Measurements from ENCODE around the gene POFUT1. TPM values are rescaled to one million over a fixed set of nuclear protein-coding genes. Genes with fewer than 3 reads are reported as not detected.
A peak's percentile ranks its signal among the peaks of the same experiment; 100 is the strongest.
"Not testable (repeated sequence)": the region's sequence is repeated elsewhere in the genome, so short reads cannot be mapped to it uniquely, and the experiment has no call there.

Gene POFUT1
- total RNA-seq, 1 experiment from 2014 or later = 41.9 TPM

DNA sequence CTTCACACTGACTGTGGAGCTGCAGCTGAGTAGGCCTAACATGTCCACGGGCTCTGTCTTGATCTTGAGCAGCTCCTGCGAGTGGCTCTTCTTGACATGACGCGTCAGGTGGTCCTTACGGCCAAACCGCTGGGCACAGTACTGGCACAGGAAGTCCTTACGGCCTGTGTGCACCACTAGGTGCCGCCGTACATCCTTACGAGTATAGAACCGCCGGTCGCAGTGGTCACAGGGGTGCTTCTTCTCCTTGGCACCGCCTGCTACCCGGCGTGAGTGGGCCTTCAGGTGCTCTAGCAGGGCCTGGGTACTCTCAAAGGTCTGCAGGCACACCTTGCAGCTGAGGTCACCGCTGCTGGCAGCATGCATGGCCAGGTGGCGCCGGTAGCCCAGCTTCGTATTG, 10.5 kb upstream of the POFUT1 start:
- intact Hi-C loops (cut with micrococcal nuclease); H3K9me3 ChIP-seq (ENCODE audit: low read length); H3K4me1 ChIP-seq (ENCODE audit: insufficient read depth, low read length); CTCF ChIA-PET; H4K20me1 ChIP-seq (ENCODE audit: low read length); DNase-seq; H3K4me3 ChIP-seq (ENCODE audit: low read length); H3K27me3 ChIP-seq (ENCODE audit: low read length); H2AFZ ChIP-seq (ENCODE audit: low read length); H3K27ac ChIP-seq (ENCODE audit: low read length); BruUV-seq (replicated peaks); H3K4me2 ChIP-seq (ENCODE audit: low read length); H3K9me2 ChIP-seq (replicated peaks; ENCODE audit: low read length); ATAC-seq; H3F3A ChIP-seq (ENCODE audit: low read length, unreplicated experiment); H3K9ac ChIP-seq (ENCODE audit: low read length); POLR2A ChIA-PET (ENCODE audit: unreplicated experiment): not testable (repeated sequence)
- Histone ChIP-seq H3K36me3 (ENCODE audit: low read depth, low read length) (peaks cover 45% of the 10 kb centered on the region), H3K79me2 (ENCODE audit: low read length) (peaks cover 23% of the 10 kb centered on the region)
- TF ChIP-seq, protein P1, sequence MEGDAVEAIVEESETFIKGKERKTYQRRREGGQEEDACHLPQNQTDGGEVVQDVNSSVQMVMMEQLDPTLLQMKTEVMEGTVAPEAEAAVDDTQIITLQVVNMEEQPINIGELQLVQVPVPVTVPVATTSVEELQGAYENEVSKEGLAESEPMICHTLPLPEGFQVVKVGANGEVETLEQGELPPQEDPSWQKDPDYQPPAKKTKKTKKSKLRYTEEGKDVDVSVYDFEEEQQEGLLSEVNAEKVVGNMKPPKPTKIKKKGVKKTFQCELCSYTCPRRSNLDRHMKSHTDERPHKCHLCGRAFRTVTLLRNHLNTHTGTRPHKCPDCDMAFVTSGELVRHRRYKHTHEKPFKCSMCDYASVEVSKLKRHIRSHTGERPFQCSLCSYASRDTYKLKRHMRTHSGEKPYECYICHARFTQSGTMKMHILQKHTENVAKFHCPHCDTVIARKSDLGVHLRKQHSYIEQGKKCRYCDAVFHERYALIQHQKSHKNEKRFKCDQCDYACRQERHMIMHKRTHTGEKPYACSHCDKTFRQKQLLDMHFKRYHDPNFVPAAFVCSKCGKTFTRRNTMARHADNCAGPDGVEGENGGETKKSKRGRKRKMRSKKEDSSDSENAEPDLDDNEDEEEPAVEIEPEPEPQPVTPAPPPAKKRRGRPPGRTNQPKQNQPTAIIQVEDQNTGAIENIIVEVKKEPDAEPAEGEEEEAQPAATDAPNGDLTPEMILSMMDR (conservative IDR thresholded peaks at IDR 0.05; ENCODE audit: low read depth, low read length) = peak; percentile 33; the same call in 1 of the 2 replicates

DNA sequence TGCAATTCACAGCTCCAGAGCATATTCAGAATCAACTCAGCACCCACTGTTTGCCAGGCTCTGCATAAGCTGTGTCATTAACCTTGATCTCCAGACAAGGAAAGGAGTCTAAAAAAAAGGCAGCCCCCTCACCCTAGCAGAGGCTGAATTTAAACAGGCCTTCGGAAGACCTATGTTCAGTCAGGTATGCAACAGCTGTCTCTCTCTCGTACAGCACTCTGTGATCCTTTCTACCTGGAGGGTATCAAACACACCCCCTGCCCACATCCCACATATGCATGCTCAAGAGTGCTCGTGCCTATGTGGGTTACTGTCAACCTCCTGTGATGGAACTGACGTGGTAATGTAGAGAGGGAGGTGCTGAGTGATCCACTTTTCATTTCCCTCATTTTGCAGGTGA, 8.7 kb upstream of the POFUT1 start:
- Histone ChIP-seq H3F3A (ENCODE audit: low read length, unreplicated experiment) (no peaks in the 10 kb centered on the region), H3K4me1 (ENCODE audit: insufficient read depth, low read length) (0 out of 2 replicates have a peak, but pooled peaks cover 2% of the 10 kb centered on the region), H3K9me3 (ENCODE audit: low read length) (no peaks in the 10 kb centered on the region), H4K20me1 (ENCODE audit: low read length) (peaks cover 3% of the 10 kb centered on the region; the same call in 1 of the 2 replicates), H3K79me2 (ENCODE audit: low read length) (peaks cover 42% of the 10 kb centered on the region), H3K4me3 (ENCODE audit: low read length) (no peak overlapping the region), H3K4me2 (ENCODE audit: low read length) (no peak overlapping the region), H3K9ac (ENCODE audit: low read length) (no peak overlapping the region), H3K27ac (ENCODE audit: low read length) (no peak overlapping the region), H3K27me3 (ENCODE audit: low read length) (no peaks in the 10 kb centered on the region), H3K36me3 (ENCODE audit: low read depth, low read length) (peaks cover 45% of the 10 kb centered on the region), H2AFZ (ENCODE audit: low read length) (no peak overlapping the region), H3K9me2 (replicated peaks; ENCODE audit: low read length) (no peaks in the 10 kb centered on the region)
- no peak for TF ChIP-seq EZH2 (IDR thresholded peaks at IDR 0.05; ENCODE audit: low read length, unreplicated experiment)
- DNase-seq (no peak), ATAC-seq (no peak)
- BruUV-seq (replicated peaks) = no TSS peak
- intact Hi-C loops (cut with micrococcal nuclease) = no loop called here
- POLR2A ChIA-PET (ENCODE audit: unreplicated experiment) = no interaction called here
- CTCF ChIA-PET = no interaction called here

DNA sequence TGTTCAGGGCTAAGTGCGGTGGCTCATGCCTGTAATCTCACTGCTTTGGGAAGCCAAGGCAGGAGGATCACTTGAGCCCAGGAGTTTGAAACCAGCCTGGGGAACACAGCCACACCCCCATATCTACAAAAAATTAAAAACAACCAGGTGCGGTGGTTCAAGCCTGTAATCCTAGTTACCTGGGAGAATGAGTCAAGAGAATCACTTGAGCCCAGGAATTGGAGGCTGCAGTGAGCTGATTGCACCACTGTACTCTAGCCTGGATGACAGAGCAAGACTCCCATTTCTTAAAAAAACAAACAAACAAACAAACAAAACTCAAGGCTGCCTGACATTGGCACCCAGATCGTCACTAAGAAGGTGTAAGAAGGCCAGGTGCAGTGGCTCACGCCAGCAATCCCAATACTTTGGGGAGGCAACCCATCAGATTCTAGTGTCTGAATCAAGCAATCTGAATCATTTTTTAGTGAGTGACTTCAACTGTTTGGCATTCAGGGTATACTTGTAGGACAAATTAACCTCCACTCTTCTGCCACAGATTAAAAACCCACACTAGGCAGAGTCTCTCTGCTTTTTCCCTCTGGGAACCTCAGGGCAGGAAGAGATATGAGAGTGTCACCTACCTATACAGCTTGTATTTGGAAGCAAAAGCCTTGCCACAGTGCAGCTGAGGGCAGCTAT, 6.2 kb upstream of the POFUT1 start:
- TF ChIP-seq EZH2phosphoT487 (IDR thresholded peaks at IDR 0.05; ENCODE audit: borderline replicate concordance, low read length) (no peak), EZH2 (IDR thresholded peaks at IDR 0.05; ENCODE audit: low read length, unreplicated experiment) (no peak)
- TF ChIP-seq, protein P1 (conservative IDR thresholded peaks at IDR 0.05; ENCODE audit: low read depth, low read length) = no peak
- H3K9me3 ChIP-seq (ENCODE audit: low read length) = no peaks in the 10 kb centered on the region
- no peaks in the 10 kb centered on the region for H3K9me2 ChIP-seq (replicated peaks; ENCODE audit: low read length)
- CTCF ChIA-PET = no interaction called here
- no peaks in the 10 kb centered on the region for H3K27me3 ChIP-seq (ENCODE audit: low read length)
- H3K4me2 ChIP-seq (ENCODE audit: low read length) = no peak overlapping the region
- H3K4me1 ChIP-seq (ENCODE audit: insufficient read depth, low read length) = peaks cover 26% of the 10 kb centered on the region
- intact Hi-C loops (cut with micrococcal nuclease) = loop anchor here (10.0 kb wide), 1 partner anchor 153 kb away; the partner anchor contains the start of gene ASXL1
- no peak overlapping the region for H2AFZ ChIP-seq (ENCODE audit: low read length)
- ATAC-seq (no peak), DNase-seq (no peak)
- H3K9ac ChIP-seq (ENCODE audit: low read length) = no peak overlapping the region
- H3K4me3 ChIP-seq (ENCODE audit: low read length) = no peak overlapping the region
- peaks cover 37% of the 10 kb centered on the region for H3K36me3 ChIP-seq (ENCODE audit: low read depth, low read length)
- H3K79me2 ChIP-seq (ENCODE audit: low read length) = peaks cover 66% of the 10 kb centered on the region
- H3F3A ChIP-seq (ENCODE audit: low read length, unreplicated experiment) = no peaks in the 10 kb centered on the region
- peaks cover 21% of the 10 kb centered on the region; the same call in 1 of the 2 replicates for H4K20me1 ChIP-seq (ENCODE audit: low read length)
- POLR2A ChIA-PET (ENCODE audit: unreplicated experiment) = interaction anchor here (0.6 kb wide), 1 partner anchor 138 kb away, joined by 17 read pairs; no protein-coding TSS in a partner anchor
- BruUV-seq (replicated peaks) = no TSS peak
- H3K27ac ChIP-seq (ENCODE audit: low read length) = no peak overlapping the region
